ENCODE measurements around the gene SCCPDH.
"Not testable (repeated sequence)": the region's sequence is repeated elsewhere in the genome, so short reads cannot be mapped to it uniquely, and the experiment has no call there.

SCCPDH gene, protein sequence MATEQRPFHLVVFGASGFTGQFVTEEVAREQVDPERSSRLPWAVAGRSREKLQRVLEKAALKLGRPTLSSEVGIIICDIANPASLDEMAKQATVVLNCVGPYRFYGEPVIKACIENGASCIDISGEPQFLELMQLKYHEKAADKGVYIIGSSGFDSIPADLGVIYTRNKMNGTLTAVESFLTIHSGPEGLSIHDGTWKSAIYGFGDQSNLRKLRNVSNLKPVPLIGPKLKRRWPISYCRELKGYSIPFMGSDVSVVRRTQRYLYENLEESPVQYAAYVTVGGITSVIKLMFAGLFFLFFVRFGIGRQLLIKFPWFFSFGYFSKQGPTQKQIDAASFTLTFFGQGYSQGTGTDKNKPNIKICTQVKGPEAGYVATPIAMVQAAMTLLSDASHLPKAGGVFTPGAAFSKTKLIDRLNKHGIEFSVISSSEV

DNA sequence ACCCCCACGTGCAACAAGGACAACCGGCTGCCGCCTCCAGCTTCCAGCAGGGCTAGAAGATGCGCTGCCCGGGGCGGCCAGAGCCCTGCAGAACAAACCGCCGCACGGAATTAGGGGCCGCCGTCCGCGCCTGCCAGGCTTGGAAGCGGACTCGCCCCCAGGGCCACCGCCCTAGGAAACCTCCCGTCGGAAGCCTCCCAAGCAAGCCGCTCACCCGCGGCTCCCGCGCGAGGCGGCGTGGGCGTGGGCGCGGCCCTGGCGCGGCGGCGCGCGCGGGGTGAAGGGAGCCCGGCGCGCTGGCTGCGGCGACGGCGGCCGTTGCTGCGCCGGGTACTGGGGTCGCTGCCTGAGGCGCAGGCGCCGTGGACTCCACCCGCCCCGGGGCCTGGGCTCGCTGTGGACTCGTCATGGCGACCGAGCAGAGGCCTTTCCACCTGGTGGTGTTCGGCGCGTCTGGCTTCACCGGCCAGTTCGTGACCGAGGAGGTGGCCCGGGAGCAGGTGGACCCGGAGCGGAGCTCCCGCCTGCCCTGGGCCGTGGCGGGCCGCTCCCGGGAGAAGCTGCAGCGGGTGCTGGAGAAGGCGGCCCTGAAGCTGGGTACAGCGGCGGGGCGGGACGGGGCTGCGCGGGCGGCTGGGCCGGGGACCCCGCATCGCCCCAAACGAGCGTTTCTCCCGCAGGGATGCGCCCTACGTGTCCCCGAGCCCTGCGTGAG is at the start of gene SCCPDH:
TSS of gene SCCPDH (plus strand) at position 394 of the 715 bp plus-strand sequence. CDS start at position 408, 14 bp downstream.
- H3K27ac ChIP-seq: no peak within 1 kb of the TSS

DNA sequence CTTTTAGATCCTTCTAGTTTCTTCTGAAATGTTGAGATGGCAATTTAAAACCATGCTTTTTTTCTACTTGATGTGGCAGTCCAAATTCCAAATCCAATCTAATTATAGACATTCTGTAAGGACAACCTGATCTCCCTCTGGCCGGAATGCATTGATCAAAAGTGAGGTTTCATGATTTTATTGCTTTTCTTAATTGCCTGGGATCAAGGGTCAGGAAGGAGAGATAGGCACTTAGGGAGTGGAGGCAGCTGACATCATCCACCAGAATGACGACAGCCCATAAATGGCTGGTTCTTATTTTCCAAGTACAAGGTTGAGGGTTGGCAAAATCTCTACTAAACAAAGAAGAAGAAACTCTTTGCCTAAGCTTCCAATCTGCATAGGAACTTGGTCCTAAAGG is 46.4 kb upstream of the SCCPDH start:
- H3K27ac ChIP-seq: no peak overlapping the region
- no peak for DNase-seq (ENCODE audit: low read depth, low spot score)

More for the DNA sequence above, at the start of gene SCCPDH:
- DNase-seq (ENCODE audit: low read depth, low spot score): no peak

DNA sequence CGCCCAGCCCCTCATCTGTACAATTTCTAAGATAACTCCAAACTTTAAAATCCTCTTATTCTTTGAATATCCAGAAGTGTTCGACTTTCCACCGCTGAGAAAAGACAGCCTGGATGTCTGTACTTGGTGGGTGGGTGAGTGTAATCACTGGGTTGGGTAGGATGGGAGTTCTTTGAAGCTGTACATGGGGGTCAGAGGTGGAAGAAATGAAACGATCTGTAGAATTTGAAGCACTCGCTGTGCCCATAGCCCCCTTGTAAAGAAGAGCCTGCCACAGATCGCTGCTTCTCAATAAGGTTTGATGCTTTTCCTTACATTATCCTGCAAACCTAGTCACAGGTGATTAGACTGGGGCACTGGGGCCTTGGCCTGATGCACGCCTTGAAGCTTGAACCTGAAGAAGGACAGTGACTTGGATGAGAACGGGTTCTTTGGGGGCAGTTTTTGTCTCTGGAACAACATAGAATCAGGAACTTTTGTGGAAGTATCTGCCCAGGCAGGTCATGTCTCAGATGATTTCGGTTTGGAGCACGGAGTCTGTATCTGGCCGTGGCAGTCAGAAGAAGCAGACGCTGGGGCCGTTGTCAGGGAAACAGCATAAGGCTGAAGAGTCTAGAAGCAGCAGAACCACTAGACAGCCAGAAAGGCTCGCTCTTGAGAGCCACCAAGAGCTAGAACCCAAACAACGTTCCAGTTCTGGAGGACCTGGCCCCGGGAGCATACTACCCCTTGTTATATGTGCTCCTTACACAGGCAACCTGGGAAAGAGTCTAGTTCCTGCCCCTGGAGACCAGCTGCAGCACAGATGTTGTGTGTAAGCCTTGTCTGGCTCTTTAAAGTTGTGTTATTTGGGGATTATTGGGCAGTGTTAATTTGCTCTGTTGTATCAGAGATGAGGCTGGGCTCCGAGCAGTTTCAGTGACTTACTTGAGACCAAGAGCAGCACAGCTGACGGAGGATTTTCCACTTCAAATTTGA is 45.1 kb upstream of the SCCPDH start:
- H3K27ac ChIP-seq: no peak overlapping the region
- DNase-seq (ENCODE audit: low read depth, low spot score): no peak

DNA sequence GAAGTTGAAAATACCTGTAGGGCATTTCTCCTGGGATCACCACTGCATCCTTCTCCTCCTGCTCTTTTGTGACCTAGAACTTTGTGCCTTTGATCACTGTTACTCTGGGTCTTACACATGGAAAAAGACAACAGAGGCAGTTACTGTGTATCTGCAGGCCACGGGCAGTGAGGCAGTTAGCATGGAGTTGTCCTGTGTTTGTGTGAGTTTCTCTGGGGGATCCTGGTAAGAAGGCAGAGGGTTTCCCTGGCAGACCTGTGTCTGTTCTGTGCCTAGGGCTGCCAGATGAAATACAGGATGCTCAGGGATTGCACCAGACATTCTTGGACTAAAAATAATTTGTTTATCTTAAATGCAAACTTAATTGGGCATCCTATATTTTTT is 44.4 kb upstream of the SCCPDH start:
- DNase-seq (ENCODE audit: low read depth, low spot score): no peak
- no peak overlapping the region for H3K27ac ChIP-seq

DNA sequence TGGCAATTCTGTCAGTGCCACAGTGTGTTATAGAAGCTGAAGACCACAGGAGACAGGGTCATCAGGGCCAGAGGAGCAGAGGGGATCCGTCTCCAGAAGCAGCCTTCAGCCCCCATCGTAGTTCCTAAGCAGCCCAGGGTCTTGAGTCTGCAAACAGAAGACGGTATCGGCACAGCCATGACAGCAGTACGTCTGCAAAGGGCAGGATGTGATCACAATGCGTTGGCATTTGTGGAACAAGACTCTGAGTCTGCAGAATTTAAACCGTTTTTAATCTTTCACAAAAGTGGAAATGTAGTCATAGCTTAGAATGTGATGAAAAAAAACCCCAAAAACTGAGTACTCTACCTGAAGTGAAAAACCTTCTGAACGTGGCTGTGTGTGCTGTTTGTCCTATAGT is 44.0 kb upstream of the SCCPDH start:
- H3K27ac ChIP-seq: no peak overlapping the region
- no peak for DNase-seq (ENCODE audit: low read depth, low spot score)

DNA sequence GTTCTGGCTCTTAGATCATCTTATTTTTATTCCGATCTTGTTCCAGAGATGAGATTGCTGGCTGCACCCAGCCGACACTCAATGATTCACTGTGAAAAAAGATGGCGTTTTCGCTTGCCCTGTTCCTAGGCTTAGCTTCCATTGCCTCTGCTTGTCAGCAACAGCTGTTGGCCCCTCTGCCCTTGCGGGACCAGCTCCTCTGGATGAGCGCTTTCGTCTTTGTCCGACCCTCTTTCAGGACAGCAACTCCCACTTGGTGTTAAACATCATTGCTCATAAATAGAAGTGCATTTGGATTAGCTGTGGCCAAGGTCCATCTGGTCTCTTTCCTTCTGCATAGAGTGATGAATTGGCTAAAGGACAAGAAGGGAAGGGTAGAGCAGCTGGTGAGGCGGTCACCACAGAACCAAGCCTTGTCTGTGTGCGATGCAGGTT is 43.5 kb upstream of the SCCPDH start:
- H3K27ac ChIP-seq: no peak overlapping the region
- no peak for DNase-seq (ENCODE audit: low read depth, low spot score)

DNA sequence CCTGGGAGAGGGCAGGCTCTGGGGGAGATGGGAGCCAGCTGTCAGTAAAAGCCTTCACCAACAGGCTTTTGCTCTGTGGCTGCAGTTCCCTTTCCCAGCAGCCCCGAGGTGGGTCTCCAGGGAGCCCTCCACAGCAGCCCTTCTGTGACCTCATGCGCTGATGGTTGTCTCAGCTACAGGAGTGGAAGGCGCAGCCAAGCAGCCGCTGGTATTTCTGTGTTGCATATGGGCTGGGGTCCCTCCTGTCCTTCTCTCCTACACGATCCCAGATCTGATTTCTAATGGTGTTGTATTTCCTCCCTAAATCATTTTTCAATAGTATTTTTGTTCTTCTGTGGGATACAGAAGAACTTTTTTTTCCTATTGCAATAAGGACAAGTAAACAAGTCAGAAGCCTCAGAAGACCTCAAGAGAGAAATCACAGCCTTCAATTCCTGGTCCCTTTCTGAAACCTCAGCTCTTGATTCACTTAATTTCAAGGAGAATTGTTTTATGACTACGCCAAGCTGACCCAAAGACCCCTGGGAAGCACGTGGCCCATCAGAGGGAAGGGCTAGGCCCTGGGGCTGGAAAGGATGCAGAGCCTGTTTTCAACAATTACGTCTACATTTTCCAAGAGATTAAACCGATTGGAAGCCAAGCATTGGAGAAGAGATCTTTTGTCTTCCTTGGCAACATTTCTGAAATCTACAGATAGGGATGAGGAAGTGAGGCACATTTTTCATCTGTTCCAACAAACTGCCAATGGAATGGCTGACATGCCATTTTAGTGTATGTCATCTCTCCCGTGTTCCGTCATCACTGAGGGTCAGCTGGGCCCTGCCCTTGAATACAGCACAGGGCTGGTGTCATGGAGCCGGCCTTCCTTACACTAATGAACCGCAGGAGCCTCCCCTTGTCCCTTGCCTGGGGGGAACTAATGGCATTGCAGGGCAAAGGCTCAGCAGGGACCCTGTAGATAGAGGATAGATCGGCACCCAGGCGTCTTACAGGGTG is 42.0 kb upstream of the SCCPDH start:
- H3K27ac ChIP-seq: no peak overlapping the region
- no peak for DNase-seq (ENCODE audit: low read depth, low spot score)

DNA sequence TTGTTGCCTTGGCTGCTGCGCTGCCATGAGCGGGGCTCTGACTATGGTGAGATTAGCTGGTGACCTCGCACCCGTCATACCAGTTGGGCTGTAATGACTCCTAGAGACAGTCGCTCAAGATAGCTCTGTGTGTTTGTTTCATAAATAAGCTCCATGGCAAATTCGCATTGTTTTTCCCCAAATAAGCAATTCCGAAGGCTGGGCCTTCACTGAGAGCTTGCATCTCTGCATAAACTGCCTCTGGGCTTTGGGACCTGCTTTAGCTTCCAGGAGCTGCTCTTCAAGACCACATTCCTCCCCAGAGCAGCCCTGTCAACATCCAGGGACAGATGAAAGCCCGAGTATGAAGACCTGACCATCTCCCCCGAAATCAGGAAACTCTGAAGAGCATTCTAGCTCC is 40.7 kb upstream of the SCCPDH start:
- no peak for DNase-seq (ENCODE audit: low read depth, low spot score)
- H3K27ac ChIP-seq: no peak overlapping the region

DNA sequence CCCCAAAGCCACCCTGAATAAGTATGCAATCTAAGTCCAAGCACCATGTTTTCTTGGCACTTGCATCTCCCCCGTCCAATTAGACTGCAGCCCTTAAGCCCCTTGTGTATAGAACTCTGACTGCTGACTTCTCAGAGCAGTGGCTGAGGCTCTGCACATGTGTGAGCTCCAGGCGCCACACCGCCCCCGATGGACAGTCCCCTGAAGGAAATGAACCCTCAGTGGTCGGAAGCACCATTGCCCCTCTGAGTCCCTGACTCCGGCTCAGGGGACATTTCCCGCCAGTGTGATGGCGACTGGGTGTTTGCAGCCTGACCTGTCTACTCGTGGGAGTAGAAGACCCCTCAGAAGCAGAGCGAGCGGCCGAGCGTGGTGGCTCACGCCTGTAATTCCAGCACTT is 37.2 kb upstream of the SCCPDH start:
- H3K27ac ChIP-seq: no peak overlapping the region
- no peak for DNase-seq (ENCODE audit: low read depth, low spot score)

DNA sequence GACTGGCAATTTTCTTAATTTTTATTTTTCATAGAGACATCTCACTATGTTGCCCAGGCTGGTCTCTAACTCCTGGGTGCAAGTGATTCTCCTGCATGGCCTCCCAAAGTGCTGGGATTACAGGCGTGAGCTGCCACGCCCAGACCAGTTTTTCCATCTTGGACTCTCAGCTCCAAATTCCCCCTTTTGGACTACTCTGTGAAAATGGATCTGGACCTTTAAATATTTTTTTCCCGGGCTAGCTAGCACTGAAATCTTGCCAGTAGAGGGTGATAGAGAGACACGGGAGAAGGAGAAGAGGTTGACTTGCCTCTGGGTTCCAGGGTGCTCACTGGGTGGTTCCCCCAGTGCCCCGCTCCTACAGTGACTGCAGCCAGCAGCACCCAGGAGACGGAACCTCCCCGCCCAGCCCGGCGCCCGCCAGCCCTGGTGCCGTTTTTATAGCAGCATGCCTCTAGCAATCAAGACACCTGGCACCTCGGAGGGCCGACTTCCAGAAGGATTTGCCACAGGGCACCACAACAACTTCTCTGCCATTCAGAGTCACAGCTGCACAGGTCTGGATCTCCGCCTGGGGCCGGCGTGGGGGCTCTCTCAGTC is 34.7 kb upstream of the SCCPDH start:
- no peak overlapping the region for H3K27ac ChIP-seq
- DNase-seq (ENCODE audit: low read depth, low spot score): no peak

DNA sequence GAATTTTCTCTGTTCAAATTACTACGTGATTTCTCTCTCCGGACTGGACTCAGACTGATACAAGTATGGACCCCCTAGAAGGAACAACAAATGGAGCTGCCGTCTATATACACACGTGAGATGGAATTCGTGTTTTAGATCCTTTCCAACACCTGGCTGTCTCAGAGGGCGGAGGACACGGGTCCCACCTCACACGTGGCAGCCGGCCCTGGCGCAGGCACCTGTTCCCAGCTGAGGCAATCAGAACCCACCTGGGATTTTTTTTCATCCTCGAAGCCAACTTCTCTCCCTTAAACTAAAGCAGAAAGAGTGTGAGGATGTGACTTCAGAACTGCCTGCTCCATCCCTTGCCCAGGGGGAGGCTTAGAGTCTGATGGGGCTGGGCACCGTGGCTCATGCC is 34.1 kb upstream of the SCCPDH start:
- H3K27ac ChIP-seq: no peak overlapping the region

DNA sequence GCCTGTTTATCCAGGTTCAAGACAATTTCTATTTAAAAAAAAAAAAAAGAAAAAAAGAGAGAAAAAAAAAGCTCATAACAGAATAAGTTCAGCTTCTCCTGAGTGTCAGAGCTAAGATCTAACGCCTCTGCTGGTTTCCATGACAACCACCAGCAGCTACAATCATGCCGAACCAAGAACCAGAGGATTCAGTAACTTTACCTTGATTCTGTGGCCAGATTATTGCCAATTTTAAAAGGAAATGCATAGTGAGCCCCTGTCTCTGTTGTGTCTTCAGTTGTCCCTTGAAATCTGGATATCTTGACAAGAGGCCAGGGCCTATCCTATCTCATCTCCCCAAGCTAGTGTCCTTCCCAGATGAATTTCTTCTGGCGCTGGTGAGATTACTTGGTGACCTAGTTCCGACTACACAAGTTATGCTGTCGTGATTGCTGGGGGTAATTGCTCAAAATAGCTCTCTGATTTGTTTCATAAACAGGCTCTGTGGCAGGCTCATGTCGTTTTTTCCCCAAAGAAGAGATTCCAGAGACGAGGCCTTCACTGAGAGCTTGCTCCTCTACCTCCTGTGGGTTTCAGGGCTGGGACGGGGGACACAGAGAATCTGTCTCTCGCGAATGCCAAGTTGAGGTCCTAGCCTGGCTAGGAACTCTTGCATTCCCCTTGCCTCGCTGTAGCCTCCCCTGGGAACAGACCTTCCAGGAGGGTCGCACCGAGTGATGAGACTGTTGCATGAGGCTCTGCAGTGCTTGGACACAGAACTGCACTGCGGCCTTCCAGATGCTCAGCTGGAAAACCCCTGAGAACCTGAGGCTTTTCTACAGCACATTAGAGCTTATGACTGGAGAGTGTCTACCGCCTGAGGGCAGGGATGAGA is 32.4 kb upstream of the SCCPDH start:
- no peak for DNase-seq (ENCODE audit: low read depth, low spot score)
- H3K27ac ChIP-seq: no peak overlapping the region

More for the DNA sequence above, 34.1 kb upstream of the SCCPDH start:
- DNase-seq (ENCODE audit: low read depth, low spot score): no peak

DNA sequence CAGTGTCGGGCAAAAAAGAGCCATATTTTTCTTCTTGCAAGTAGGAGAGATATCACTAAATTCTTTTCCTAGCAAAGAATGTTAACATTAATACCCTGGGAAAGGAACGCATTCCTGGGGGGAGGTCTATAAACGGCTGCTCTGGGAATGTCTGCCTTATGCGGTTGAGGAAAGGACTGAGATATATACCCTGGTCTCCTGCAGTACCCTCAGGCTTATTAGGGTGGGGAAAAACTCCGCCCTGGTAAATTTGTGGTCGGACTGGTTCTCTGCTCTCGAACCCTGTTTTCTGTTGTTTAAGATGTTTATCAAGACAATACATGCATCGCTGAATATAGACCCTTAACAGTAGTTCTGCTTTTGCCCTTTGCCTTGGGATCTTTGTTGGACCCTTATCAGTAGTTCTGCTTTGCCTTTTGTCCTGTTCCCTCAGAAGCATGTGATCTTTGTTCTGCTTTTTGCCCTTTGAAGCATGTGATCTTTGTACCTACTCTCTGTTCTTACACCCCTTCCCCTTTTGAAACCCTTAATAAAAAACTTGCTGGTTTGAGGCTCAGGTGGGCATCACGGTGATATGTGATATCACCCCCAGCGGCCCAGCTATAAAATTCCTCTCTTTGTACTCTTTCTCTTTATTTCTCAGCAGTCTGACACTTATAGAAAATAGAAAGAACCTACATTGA is 29.9 kb upstream of the SCCPDH start:
- DNase-seq (ENCODE audit: low read depth, low spot score); H3K27ac ChIP-seq: not testable (repeated sequence)

DNA sequence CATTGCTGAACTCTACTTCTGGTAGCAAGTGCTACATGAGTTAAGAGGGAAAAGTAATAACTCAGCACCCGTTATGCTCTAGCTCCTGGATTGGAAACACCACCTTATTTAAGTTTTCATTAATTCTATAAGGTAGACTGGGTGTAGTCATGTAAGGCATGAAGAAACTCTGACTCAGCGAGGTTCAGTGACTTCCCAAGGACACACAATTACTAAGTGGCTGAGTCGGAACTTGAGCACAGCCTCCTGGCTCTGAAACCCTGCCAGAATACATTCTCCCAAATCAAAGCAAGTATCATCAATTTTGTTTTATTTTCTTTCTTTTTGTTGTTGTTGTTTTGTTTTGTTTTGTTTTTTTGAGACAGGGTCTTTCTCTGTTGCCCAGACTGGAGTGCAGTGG is 29.1 kb upstream of the SCCPDH start:
- DNase-seq (ENCODE audit: low read depth, low spot score): peak; percentile 44
- no peak overlapping the region for H3K27ac ChIP-seq

DNA sequence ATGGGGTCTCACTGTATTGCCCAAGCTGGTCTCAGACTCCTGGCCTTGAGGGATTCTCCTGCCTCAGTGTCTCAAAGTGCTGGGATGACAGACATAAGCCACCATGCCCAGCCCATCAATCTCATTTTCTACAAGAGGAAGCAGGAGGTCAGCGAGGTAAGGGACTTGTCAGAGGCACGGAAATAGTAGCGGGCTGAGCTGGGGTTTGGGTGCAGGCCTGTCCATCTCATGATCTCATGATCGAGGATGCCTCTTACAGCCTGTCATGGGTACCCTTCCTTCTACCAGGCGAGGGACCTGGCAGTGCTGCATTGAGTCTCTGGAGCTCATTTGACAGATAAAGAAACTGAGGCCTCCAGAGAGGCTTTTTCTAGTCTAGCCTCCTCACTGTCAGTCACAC is 28.5 kb upstream of the SCCPDH start:
- no peak for DNase-seq (ENCODE audit: low read depth, low spot score)
- H3K27ac ChIP-seq: no peak overlapping the region

DNA sequence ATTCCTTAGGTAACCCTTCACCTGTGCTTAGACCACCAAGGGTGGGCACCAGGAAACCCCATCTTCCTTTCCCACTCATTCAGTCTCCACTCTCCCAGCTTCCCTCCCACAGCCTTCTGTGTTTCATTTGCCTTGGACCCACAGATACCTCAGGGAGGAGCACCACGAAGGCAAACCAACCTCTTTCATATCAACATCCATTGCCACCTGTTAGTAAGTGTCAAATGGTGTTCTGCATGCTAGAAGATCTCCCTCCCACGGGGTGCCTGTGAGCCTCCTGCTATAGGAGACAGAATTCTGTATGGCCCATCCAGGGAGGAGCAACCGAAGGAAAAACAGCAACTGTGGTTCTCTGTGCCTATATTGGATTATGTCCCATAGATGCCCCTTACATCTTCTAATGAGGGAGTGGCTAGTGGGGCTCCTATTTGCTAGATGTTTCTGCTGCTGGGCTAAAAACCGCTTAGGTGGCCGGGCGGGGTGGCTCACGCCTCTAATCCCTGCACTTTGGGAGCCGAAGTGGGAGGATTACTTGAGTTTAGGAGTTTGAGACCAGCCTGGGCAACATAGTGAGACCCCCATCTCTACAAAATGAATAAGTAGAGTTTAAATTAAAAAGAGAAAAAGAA is 25.6 kb upstream of the SCCPDH start:
- H3K27ac ChIP-seq: no peak overlapping the region
- no peak for DNase-seq (ENCODE audit: low read depth, low spot score)

Measured in epithelial cell of prostate (primary cell).